Left lung (tissue), 10 donors: ENCODE data around the gene BGLAP. TPM values are rescaled to one million over a fixed set of nuclear protein-coding genes. Genes with fewer than 3 reads are reported as not detected.
A peak's percentile ranks its signal among the peaks of the same experiment; 100 is the strongest.
"Not testable (repeated sequence)": the region's sequence is repeated elsewhere in the genome, so short reads cannot be mapped to it uniquely, and the experiment has no call there.

Experiments used
- ATAC-seq: fragments of 200-7000 bp; cut with Tn5 transposase; one replicate; pipeline ENCODE4 v1.9.1; 2020; ENCODE audit warnings: moderate library complexity
- DNase-seq, 4 donors: peaks; one replicate each; pipeline ENCODE4 v3.0.0-alpha.2; 2013 to 2020
- H3K27ac ChIP-seq, 2 donors: fragments of 200-600 bp; sonication (generic) in 1 of 2; one replicate each; pipeline versions ENCODE4 v1.5.0 to v1.8.0; 2020 to 2021
- H3K27me3 ChIP-seq, 2 donors: fragments of 200-600 bp; sonication (generic) in 1 of 2; one replicate each; pipeline versions ENCODE4 v1.5.0 to v1.8.0; 2020 to 2021
- H3K36me3 ChIP-seq, 2 donors: fragments of 200-600 bp; sonication (generic) in 1 of 2; one replicate each; pipeline versions ENCODE4 v1.5.0 to v1.8.0; 2020 to 2021
- H3K4me1 ChIP-seq, 2 donors: fragments of 200-600 bp; one replicate each; pipeline ENCODE4 v1.8.0; 2021
- H3K4me3 ChIP-seq, 2 donors: fragments of 200-600 bp; sonication (generic) in 1 of 2; one replicate each; pipeline versions ENCODE4 v1.5.0 to v1.8.0; 2020 to 2021; ENCODE audit warnings: mild to moderate bottlenecking in 1 of 2
- H3K9me3 ChIP-seq, 2 donors: fragments of 200-600 bp; sonication (generic) in 1 of 2; one replicate each; pipeline versions ENCODE4 v1.5.0 to v1.8.0; 2020 to 2021
- intact Hi-C, 2 donors: fragments of 100-400 bp; cut with DNase I; formaldehyde crosslinking; loops; one replicate each; pipeline versions ENCODE4 v1.11.2 to v1.14.2; 2022
- polyA plus RNA-seq, 6 donors: library from polyadenylated mRNA; unstranded; fragments of 120-200 nt; gene quantifications; one replicate each; pipeline ENCODE4 v1.2.1, GENCODE V29; 2013; ENCODE audit not compliant: insufficient read length in 6 of 6
- total RNA-seq, 2 donors: library from RNA; stranded (reverse); fragmentation: NEBNext Ultra II Directional; extraction: Animal tissue kit (Norgen Biotek cat#: 25700); gene quantifications; one replicate each; pipeline ENCODE4 v1.2.1, GENCODE V29; 2021
- TF ChIP-seq, protein P1 (sequence below), 2 donors: fragments of 200-600 bp; sonication (generic) in 1 of 2; IDR thresholded peaks; one replicate each; pipeline versions ENCODE4 v1.5.0 to v1.8.0; 2021; ENCODE audit warnings: antibody characterized with exemption in 2 of 2
- donor health status: DM: no; HTN: yes; CAD: no.
- donor health status: DM: no; HTN: no; CAD: no.

Gene BGLAP
- total and polyA plus RNA-seq, 8 donors: 0.99 to 10.3 (median 5.4) TPM

DNA sequence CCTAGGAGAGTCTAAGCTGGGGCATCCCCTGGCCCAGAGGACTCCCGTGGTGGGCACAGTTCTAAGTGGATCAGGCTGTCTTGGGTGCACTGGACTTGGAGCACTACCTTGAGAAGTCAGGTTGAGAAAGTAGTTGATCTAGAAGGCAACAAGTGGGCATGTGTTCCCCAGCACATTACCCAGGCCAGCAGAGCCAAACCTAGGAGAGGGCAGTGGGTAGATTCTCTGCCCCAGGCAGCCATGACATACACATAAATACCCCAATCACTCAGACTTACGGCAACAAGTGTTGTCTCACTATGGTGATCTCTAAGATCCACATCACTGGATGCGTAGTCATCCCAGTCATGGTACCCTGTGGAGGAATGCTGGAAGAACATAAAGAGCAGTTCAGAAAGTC, 30.7 kb upstream of the BGLAP start:
- Histone ChIP-seq H3K36me3 (peaks cover 0 to 63% of the 10 kb centered on the region in 2 donors), H3K27ac (no peak overlapping the region), H3K9me3 (no peaks in the 10 kb centered on the region), H3K27me3 (no peaks in the 10 kb centered on the region), H3K4me3 (no peak overlapping the region), H3K4me1 (peaks cover 6 to 34% of the 10 kb centered on the region in 2 donors)
- DNase-seq (no peak), ATAC-seq (no peak)
- intact Hi-C loops: no loop called here
- TF ChIP-seq, protein P1, sequence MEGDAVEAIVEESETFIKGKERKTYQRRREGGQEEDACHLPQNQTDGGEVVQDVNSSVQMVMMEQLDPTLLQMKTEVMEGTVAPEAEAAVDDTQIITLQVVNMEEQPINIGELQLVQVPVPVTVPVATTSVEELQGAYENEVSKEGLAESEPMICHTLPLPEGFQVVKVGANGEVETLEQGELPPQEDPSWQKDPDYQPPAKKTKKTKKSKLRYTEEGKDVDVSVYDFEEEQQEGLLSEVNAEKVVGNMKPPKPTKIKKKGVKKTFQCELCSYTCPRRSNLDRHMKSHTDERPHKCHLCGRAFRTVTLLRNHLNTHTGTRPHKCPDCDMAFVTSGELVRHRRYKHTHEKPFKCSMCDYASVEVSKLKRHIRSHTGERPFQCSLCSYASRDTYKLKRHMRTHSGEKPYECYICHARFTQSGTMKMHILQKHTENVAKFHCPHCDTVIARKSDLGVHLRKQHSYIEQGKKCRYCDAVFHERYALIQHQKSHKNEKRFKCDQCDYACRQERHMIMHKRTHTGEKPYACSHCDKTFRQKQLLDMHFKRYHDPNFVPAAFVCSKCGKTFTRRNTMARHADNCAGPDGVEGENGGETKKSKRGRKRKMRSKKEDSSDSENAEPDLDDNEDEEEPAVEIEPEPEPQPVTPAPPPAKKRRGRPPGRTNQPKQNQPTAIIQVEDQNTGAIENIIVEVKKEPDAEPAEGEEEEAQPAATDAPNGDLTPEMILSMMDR (IDR thresholded peaks at IDR 0.05): no peak

GRCh38 chr1:156212130-156212529, 29.9 kb upstream of the BGLAP start:
- Histone ChIP-seq H3K4me3 (peak overlapping the region in 1 of 2 donors; percentile 67), H3K36me3 (peaks cover 0 to 54% of the 10 kb centered on the region in 2 donors), H3K27me3 (no peaks in the 10 kb centered on the region), H3K27ac (peak overlapping the region; percentile 94 to 98), H3K9me3 (no peaks in the 10 kb centered on the region), H3K4me1 (peaks cover 6 to 43% of the 10 kb centered on the region in 2 donors)
- intact Hi-C loops: no loop called here
- no peak for DNase-seq
- ATAC-seq: no peak
- TF ChIP-seq, protein P1 (IDR thresholded peaks at IDR 0.05): no peak

- Histone ChIP-seq H3K27me3 (no peaks in the 10 kb centered on the region), H3K4me3 (peak within 1 kb of the TSS; percentile 62 to 67), H3K9me3 (no peaks in the 10 kb centered on the region), H3K36me3 (peaks cover 0 to 45% of the 10 kb centered on the region in 2 donors), H3K4me1 (peaks cover 14 to 52% of the 10 kb centered on the region in 2 donors), H3K27ac (peak within 1 kb of the TSS; percentile 94 to 98)
- ATAC-seq (peak; percentile 98), DNase-seq (peak; percentile 97 to 98 (median 97))
- TF ChIP-seq, protein P1 (IDR thresholded peaks at IDR 0.05): no peak
- intact Hi-C loops: no loop called here
Observed at GRCh38 chr1:156212833-156213643, 28.9 kb upstream of the BGLAP start, which contains the start of gene PMF1. Gene PMF1 (plus strand): TSS chr1:156213007. CDS start chr1:156213016, 9 bp downstream.

DNA sequence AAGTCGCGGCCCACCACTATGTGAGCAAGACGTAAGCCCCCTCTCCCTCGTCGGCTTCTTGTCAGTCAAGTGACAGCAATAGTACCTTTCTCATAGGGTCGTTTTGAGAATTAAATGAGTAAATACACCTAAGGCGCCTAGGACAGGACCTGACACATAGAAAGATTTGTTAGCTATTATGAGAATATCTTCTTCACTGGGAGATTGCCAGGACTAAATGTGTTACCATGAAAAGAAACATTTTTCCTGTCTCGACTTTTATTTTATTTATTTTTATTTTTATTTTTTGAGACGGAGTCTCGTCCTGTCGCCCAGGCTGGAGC, 28.4 kb upstream of the BGLAP start:
- H3K27ac ChIP-seq: peak overlapping the region; percentile 94 to 98
- DNase-seq (no peak), ATAC-seq (no peak)
- intact Hi-C loops: no loop called here
- H3K4me3 ChIP-seq: peak overlapping the region; percentile 62 to 67
- TF ChIP-seq, protein P1 (IDR thresholded peaks at IDR 0.05): no peak
- peaks cover 0 to 40% of the 10 kb centered on the region in 2 donors for H3K36me3 ChIP-seq
- no peaks in the 10 kb centered on the region for H3K27me3 ChIP-seq
- H3K9me3 ChIP-seq: no peaks in the 10 kb centered on the region
- peaks cover 18 to 57% of the 10 kb centered on the region in 2 donors for H3K4me1 ChIP-seq

- H3K4me1 ChIP-seq: peaks cover 18 to 63% of the 10 kb centered on the region in 2 donors
Observed at GRCh38 chr1:156214024-156214748, 27.8 kb upstream of the BGLAP start.

GRCh38 chr1:156216361-156217086, 25.5 kb upstream of the BGLAP start:
- H3K9me3 ChIP-seq, intact Hi-C loops, ATAC-seq, H3K27me3 ChIP-seq, H3K4me3 ChIP-seq: not testable (repeated sequence)
- Histone ChIP-seq H3K4me1 (peaks cover 18 to 68% of the 10 kb centered on the region in 2 donors), H3K27ac (peak overlapping the region in 1 of 2 donors; percentile 86), H3K36me3 (peaks cover 0 to 27% of the 10 kb centered on the region in 2 donors)
- peak in 1 of 4 donors; percentile 78 for DNase-seq

More at GRCh38 chr1:156214024-156214748, 27.8 kb upstream of the BGLAP start:
- TF ChIP-seq, protein P1 (IDR thresholded peaks at IDR 0.05): no peak
- H3K27ac ChIP-seq: peak overlapping the region in 1 of 2 donors; percentile 98
- peak overlapping the region; percentile 62 to 67 for H3K4me3 ChIP-seq
- H3K9me3 ChIP-seq: no peaks in the 10 kb centered on the region
- peaks cover 0 to 34% of the 10 kb centered on the region in 2 donors for H3K36me3 ChIP-seq
- ATAC-seq (no peak), DNase-seq (no peak)
- no peaks in the 10 kb centered on the region for H3K27me3 ChIP-seq
- intact Hi-C loops: no loop called here
